Central memory CD8-positive, alpha-beta T cell (primary cell): ENCODE results near the gene MYO7A.

Source experiments
- ATAC-seq: fragments of 150-1000 bp; cut with Tn5 transposase; replicated peaks from 2 replicates; pipeline ENCODE4 v1.10.0; 2022; ENCODE audit warnings: mild to moderate bottlenecking, moderate FRiP score, moderate number of reproducible peaks; ENCODE audit not compliant: poor library complexity, severe bottlenecking; ENCODE audit errors: extremely low read depth
- DNase-seq, 2 donors: peaks; one replicate each; pipeline ENCODE4 v3.0.0; 2021; ENCODE audit warnings: low spot score in 2 of 2
- H3K27ac Mint-ChIP-seq: one replicate; pipeline ENCODE4 v1.8.0; 2022; ENCODE audit warnings: low read depth, mild to moderate bottlenecking, moderate library complexity, mixed read lengths
- H3K27me3 Mint-ChIP-seq: one replicate; pipeline ENCODE4 v1.8.0; 2022; ENCODE audit warnings: mixed read lengths
- H3K36me3 Mint-ChIP-seq: one replicate; pipeline ENCODE4 v1.8.0; 2022; ENCODE audit warnings: mild to moderate bottlenecking, moderate library complexity, mixed read lengths; ENCODE audit not compliant: insufficient read depth
- H3K4me1 Mint-ChIP-seq: one replicate; pipeline ENCODE4 v1.8.0; 2022; ENCODE audit warnings: mixed read lengths
- H3K4me3 Mint-ChIP-seq: one replicate; pipeline ENCODE4 v1.8.0; 2022; ENCODE audit warnings: mild to moderate bottlenecking, moderate library complexity, mixed read lengths
- H3K9me3 Mint-ChIP-seq: one replicate; pipeline ENCODE4 v1.8.0; 2022; ENCODE audit warnings: mixed read lengths

Gene MYO7A

DNA sequence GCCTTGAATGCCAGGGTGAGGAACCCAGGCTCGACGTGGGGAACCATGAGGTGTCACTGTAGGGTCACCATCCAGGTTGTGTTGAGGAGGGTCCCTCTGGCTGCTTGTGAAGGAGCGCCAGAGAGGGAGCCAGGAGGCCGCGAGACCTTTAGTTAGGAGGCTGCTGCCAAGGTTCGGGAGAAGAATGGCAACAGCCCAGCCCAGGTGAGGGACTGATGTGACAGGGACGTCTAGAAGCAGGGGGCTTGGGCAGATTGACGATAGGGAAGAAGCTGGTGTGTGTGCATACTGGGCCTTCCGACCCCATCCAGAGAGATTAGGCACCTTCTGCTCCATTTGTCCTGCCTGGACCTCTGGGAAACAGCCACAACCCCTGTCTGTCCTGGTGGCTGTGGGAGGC lies 49.0 kb downstream of the MYO7A start:
- Mint-ChIP-seq H3K9me3 (no peaks in the 10 kb centered on the region), H3K4me1 (no peaks in the 10 kb centered on the region), H3K27me3 (no peaks in the 10 kb centered on the region), H3K36me3 (no peaks in the 10 kb centered on the region), H3K27ac (no peak overlapping the region), H3K4me3 (no peak overlapping the region)
- DNase-seq = no peak
- ATAC-seq = no peak

DNA sequence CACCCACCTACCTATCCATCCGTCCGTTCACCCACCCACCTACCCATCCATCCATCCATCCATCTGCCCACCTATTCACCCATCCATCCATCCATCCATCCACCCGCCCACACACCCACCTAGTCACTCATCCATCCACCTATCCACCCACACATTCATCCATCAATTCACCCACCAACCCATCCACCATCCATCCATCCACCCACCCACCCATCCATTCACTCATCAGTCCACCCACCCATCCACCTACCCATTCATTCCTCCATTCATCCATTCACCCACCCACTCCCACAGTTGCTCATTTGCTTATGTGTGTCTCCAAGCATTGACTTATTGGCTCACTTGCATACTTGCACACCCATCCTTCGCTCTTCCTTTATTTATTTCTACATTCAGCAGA lies 50.1 kb downstream of the MYO7A start:
- Mint-ChIP-seq H3K9me3 (no peaks in the 10 kb centered on the region), H3K27me3 (no peaks in the 10 kb centered on the region), H3K27ac (no peak overlapping the region), H3K4me1 (no peaks in the 10 kb centered on the region), H3K4me3 (no peak overlapping the region), H3K36me3 (no peaks in the 10 kb centered on the region)
- ATAC-seq (no peak), DNase-seq (no peak)

DNA sequence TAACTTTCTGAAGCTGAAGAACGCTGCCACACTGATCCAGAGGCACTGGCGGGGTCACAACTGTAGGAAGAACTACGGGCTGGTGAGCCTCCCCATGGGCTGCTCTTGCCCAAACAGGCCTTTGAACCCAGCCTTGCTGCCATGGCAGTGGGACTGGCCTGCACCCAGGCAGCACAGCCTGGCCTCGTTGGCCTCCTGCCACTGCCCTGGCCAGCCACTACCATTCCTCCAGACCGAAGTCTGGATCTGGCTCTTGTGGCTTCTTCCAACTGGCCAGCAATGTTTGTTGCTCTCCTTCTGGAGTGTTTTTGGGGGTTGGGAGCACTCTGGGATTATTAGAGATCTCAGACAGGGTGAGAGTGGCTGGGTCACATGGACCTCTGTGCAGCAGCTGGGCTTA lies 51.0 kb downstream of the MYO7A start:
- Mint-ChIP-seq H3K36me3 (no peaks in the 10 kb centered on the region), H3K4me1 (no peaks in the 10 kb centered on the region), H3K27ac (peak overlapping the region; percentile 55), H3K27me3 (no peaks in the 10 kb centered on the region), H3K9me3 (no peaks in the 10 kb centered on the region), H3K4me3 (no peak overlapping the region)
- DNase-seq (no peak), ATAC-seq (no peak)

DNA sequence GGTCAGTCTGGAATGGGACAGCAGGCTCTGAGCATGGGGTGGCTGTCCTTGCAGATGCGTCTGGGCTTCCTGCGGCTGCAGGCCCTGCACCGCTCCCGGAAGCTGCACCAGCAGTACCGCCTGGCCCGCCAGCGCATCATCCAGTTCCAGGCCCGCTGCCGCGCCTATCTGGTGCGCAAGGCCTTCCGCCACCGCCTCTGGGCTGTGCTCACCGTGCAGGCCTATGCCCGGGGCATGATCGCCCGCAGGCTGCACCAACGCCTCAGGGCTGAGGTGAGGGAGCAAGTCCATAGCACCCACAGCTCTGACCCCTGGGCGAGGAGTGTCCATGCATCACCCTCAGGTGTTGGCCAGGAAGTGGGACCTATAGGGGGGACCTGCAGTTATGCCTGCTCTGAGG lies 51.6 kb downstream of the MYO7A start:
- Mint-ChIP-seq H3K27ac (peak overlapping the region; percentile 55), H3K4me1 (no peaks in the 10 kb centered on the region), H3K4me3 (no peak overlapping the region), H3K27me3 (no peaks in the 10 kb centered on the region), H3K9me3 (no peaks in the 10 kb centered on the region), H3K36me3 (no peaks in the 10 kb centered on the region)
- DNase-seq (no peak), ATAC-seq (no peak)

DNA sequence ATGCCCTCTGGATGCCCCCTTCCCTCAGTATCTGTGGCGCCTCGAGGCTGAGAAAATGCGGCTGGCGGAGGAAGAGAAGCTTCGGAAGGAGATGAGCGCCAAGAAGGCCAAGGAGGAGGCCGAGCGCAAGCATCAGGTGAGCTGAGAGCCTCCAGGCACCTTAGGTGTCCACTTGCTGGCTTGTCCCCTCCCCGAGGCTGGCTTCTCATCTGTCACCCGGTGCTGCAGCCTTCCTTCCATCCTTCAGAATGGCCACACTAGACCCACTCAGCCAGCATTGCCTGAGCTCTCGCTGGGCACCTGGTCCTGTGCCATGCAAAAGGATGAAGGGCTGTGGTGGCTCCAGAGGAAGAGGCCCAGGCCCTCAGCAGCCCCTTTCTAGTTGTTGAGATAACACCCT lies 52.3 kb downstream of the MYO7A start:
- no peaks in the 10 kb centered on the region for H3K27me3 Mint-ChIP-seq
- ATAC-seq (no peak), DNase-seq (no peak)
- no peaks in the 10 kb centered on the region for H3K4me1 Mint-ChIP-seq
- H3K9me3 Mint-ChIP-seq = no peaks in the 10 kb centered on the region
- no peaks in the 10 kb centered on the region for H3K36me3 Mint-ChIP-seq
- H3K27ac Mint-ChIP-seq = no peak overlapping the region
- H3K4me3 Mint-ChIP-seq = no peak overlapping the region

DNA sequence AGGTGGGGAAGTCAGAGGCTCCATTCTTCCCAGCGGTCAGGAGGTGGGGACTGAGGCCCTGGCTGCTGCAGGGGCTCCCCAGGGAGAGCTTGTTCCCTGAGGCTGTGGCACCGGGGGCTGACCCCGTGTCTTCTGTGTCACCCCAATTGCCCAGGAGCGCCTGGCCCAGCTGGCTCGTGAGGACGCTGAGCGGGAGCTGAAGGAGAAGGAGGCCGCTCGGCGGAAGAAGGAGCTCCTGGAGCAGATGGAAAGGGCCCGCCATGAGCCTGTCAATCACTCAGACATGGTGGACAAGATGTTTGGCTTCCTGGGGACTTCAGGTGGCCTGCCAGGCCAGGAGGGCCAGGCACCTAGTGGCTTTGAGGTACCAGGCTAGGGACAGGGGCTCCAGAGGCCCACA lies 53.2 kb downstream of the MYO7A start:
- no peaks in the 10 kb centered on the region for H3K36me3 Mint-ChIP-seq
- no peaks in the 10 kb centered on the region for H3K27me3 Mint-ChIP-seq
- ATAC-seq (no peak), DNase-seq (no peak)
- no peaks in the 10 kb centered on the region for H3K9me3 Mint-ChIP-seq
- no peak overlapping the region for H3K27ac Mint-ChIP-seq
- no peak overlapping the region for H3K4me3 Mint-ChIP-seq
- no peaks in the 10 kb centered on the region for H3K4me1 Mint-ChIP-seq

DNA sequence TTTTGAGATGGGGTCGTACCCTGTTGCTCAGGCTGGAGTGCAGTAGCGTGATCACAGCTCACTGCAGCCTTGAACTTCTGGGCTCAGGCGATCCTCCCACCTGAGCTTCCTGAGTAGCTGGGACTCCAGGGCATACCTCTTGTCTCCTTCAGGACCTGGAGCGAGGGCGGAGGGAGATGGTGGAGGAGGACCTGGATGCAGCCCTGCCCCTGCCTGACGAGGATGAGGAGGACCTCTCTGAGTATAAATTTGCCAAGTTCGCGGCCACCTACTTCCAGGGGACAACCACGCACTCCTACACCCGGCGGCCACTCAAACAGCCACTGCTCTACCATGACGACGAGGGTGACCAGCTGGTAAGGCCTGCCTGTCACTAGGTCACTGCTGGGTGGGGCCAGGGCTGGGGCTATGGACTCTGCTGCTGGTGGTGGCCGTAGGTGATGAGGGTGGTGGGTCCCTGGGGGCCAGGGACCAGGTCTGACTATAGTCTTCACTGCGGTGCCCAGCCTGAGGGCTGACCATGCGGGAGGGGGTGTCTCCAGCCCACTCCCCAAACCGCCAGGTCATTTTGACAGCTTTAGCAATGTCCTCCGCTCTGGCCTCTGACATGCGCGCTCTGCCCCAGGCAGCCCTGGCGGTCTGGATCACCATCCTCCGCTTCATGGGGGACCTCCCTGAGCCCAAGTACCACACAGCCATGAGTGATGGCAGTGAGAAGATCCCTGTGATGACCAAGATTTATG lies 53.9 kb downstream of the MYO7A start:
- Mint-ChIP-seq H3K9me3 (no peaks in the 10 kb centered on the region), H3K4me3 (no peak overlapping the region), H3K27ac (no peak overlapping the region), H3K4me1 (no peaks in the 10 kb centered on the region), H3K36me3 (no peaks in the 10 kb centered on the region), H3K27me3 (no peaks in the 10 kb centered on the region)
- ATAC-seq (no peak), DNase-seq (no peak)

DNA sequence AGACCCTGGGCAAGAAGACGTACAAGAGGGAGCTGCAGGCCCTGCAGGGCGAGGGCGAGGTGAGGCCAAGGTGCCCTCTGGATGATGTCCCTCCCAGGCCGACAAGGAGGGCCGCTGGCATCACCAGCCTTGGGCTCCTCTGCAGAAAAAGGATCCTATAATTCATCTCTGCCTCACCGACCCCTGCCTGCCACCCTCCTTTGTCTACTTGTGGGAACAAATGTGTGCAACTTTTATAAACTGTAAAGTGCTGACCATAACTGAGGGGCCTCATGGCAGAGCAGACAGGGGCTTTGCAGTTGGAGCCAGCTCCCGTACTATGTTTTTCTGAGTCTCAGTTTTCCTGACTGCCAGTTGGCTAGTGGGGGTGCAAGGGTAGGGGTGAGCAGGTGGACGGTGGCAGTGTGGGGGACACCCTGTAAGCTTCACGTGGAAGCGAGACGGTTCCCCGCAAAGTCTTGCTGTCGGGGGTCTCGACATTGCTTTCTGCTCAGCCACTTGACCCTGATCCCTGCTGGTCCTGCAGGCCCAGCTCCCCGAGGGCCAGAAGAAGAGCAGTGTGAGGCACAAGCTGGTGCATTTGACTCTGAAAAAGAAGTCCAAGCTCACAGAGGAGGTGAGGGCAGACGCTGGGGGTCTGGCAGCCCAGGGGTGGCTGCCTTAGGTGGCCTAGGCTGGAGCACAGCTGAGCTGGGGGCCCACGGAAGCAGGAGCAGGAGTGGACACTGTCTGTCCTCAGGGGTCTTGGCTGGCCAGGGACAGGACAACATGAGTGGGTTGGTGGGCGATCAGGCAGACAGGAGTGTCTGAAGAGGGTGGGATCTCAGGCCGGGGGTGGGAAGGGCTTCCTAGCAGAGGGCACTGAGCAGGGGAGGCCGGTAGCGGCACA lies 54.7 kb downstream of the MYO7A start:
- no peak overlapping the region for H3K27ac Mint-ChIP-seq
- H3K9me3 Mint-ChIP-seq = no peaks in the 10 kb centered on the region
- DNase-seq (no peak), ATAC-seq (no peak)
- no peak overlapping the region for H3K4me3 Mint-ChIP-seq
- no peaks in the 10 kb centered on the region for H3K4me1 Mint-ChIP-seq
- H3K27me3 Mint-ChIP-seq = no peaks in the 10 kb centered on the region
- H3K36me3 Mint-ChIP-seq = no peaks in the 10 kb centered on the region

DNA sequence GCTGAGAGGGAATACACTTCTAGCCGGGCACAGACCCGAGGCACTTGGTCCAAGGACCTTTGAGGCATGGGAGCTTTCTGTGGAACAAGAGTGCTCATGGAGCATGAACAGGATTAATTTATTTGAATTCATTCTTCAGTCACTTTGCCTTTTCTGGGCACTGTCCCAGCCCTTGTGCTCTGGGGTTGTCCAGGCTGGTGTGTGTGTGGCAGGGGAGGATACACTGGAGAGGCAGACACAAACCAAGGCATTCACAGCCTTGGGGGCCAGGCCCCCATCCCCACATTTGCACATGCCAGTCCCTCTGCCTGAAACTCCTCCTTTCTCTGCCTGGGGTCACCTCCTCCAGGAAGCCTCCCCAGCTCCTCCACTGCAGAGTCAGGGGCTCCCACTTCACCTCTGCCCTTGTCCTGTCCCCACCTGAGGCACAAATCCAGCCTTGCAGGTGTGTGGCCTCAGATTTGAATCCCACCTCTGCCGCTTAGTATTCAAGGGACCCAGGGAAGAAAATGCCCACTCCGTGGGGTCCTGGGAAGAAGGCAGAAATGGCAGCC lies 55.5 kb downstream of the MYO7A start:
- Mint-ChIP-seq H3K27me3 (no peaks in the 10 kb centered on the region), H3K9me3 (no peaks in the 10 kb centered on the region), H3K27ac (no peak overlapping the region), H3K4me1 (no peaks in the 10 kb centered on the region), H3K36me3 (no peaks in the 10 kb centered on the region), H3K4me3 (no peak overlapping the region)
- no peak for DNase-seq
- no peak for ATAC-seq

DNA sequence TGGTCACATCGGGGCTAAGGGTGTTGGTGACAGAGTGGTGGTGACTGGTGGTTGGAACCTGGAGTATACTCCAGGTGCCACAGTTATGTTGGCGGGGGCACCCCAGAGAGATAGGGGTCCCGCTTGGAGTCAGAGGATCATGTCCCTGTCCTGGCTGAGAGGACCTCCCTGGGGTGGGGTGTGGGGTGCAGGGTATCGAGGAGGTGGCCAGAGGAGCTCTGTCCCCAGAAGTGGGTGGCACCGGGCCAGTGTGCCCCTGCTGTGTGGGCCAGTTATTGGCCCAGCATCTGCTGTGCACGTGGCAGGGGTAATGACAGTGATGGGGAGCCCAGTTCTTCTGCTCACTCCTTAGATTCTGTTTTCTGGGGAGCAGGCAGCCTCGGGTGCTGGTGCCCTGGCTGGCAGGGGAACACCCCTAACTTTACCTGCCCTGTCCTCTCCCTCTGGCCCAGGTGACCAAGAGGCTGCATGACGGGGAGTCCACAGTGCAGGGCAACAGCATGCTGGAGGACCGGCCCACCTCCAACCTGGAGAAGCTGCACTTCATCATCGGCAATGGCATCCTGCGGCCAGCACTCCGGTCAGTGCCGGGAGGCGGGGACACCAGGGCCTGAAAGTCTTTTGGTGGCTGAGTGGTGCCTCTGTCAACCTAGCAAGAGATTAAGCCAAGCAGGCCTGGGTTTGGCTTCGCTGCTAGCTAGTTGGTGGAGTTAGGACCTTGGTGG lies 56.3 kb downstream of the MYO7A start:
- Mint-ChIP-seq H3K27me3 (no peaks in the 10 kb centered on the region), H3K27ac (no peak overlapping the region), H3K4me3 (no peak overlapping the region), H3K4me1 (no peaks in the 10 kb centered on the region), H3K9me3 (no peaks in the 10 kb centered on the region), H3K36me3 (no peaks in the 10 kb centered on the region)
- ATAC-seq (no peak), DNase-seq (no peak)

DNA sequence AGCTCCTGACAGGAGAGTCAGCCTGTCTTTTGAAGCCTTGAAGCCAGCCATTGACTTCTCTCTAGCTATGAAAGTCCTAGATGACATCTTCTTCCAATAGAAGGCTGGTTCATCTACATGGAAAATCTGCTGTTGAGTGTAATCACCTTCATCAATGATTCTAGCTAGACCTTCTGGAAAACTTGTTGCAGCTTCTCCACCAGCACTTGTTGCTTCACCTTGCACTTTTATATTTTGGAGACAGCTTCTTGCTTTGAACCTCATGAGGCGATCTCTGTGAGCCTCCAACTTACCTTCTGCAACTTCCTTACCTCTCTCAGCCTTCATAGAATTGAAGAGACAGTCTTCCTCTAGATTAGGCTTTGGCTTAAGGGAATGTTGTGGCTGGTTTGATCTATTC lies 58.3 kb downstream of the MYO7A start:
- no peak for ATAC-seq
- no peak overlapping the region for H3K4me3 Mint-ChIP-seq
- no peaks in the 10 kb centered on the region for H3K4me1 Mint-ChIP-seq
- no peak overlapping the region for H3K27ac Mint-ChIP-seq
- no peaks in the 10 kb centered on the region for H3K27me3 Mint-ChIP-seq
- H3K9me3 Mint-ChIP-seq = no peaks in the 10 kb centered on the region
- no peak for DNase-seq
- no peaks in the 10 kb centered on the region for H3K36me3 Mint-ChIP-seq

DNA sequence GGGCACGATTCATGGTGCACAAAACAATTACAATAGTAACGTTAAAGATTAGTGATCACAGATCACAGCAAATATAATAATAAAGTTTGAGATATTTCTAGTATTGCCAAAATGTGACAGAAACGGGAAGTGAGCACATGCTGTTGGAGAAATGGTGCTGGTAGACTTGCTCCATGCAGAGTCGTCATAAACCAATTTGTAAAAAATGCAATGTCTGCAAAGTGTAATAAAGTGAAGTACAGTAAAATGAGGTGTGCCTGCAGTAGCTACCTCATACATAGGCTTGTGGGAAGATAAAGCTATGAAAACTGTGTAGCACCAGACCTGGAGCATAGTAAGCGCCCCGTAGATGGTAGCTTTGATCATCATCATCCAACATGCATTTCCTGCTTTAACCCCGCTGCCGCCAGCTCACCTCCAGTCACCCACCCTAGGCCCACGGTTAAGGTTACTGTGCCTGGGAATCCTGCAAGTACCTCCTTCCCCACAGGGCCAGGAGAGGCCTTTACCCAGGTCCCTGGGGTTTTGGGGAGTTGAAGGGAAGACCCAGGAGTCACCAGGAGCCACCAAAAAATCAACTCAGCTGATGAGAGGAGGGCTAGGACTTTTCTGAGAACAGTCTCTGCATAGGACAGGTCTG lies 59.2 kb downstream of the MYO7A start:
- Mint-ChIP-seq H3K4me3 (no peak overlapping the region), H3K9me3 (no peaks in the 10 kb centered on the region), H3K36me3 (no peaks in the 10 kb centered on the region), H3K27me3 (no peaks in the 10 kb centered on the region), H3K4me1 (no peaks in the 10 kb centered on the region), H3K27ac (no peak overlapping the region)
- no peak for ATAC-seq
- no peak for DNase-seq
